Thoracic aorta (tissue), 2 donors: Measurements from ENCODE around the gene LZTS2. TPM values are rescaled to one million over a fixed set of nuclear protein-coding genes. Genes with fewer than 3 reads are reported as not detected.

Source experiments
- ATAC-seq: fragments of 150-250 bp; one replicate; pipeline ENCODE4 v1.8.0; 2017; ENCODE audit warnings: low read depth; ENCODE audit not compliant: insufficient number of reproducible peaks, low FRiP score
- DNase-seq: peaks from one replicate; pipeline ENCODE4 v3.0.0-alpha.2; 2020; ENCODE audit warnings: low spot score
- H3K27ac ChIP-seq, 2 donors: fragments of 200-600 bp; sonication (generic); 1 replicate in 1 of 2; 2 replicates in 1 of 2; pipeline ENCODE4 v1.5.1; 2016; ENCODE audit warnings: mild to moderate bottlenecking in 2 of 2, moderate library complexity in 2 of 2
- H3K27me3 ChIP-seq: fragments of 200-600 bp; sonication (generic); replicated peaks from 2 replicates; pipeline ENCODE4 v1.6.0; 2016; ENCODE audit warnings: mild to moderate bottlenecking; ENCODE audit not compliant: insufficient read depth
- H3K36me3 ChIP-seq: fragments of 200-600 bp; sonication (generic); one replicate; pipeline ENCODE4 v1.5.1; 2016
- H3K4me1 ChIP-seq, 2 donors: fragments of 200-600 bp; sonication (generic); 1 replicate in 1 of 2; 2 replicates in 1 of 2; pipeline versions ENCODE4 v1.5.1 to v1.6.0; 2016; ENCODE audit warnings: low read depth in 2 of 2, mild to moderate bottlenecking in 1 of 2; ENCODE audit not compliant: control insufficient read depth in 1 of 2
- H3K4me3 ChIP-seq: fragments of 200-600 bp; sonication (generic); 2 replicates; pipeline ENCODE4 v1.5.1; 2016; ENCODE audit warnings: mild to moderate bottlenecking
- H3K9me3 ChIP-seq: fragments of 200-600 bp; sonication (generic); 2 replicates; pipeline ENCODE4 v1.5.1; 2016
- CTCF ChIP-seq: fragments of 200-600 bp; sonication (generic); IDR thresholded peaks from one replicate; pipeline ENCODE4 v1.5.1; 2019; ENCODE audit warnings: antibody characterized with exemption
- total RNA-seq, 2 donors: library from RNA; depleted of rRNA; stranded (reverse); fragments of >200 nt; gene quantifications; one replicate each; pipeline versions ENCODE4 v1.1.0 to v1.2.3, GENCODE V29; 2016

LZTS2 gene
- total RNA-seq, 2 donors from 2014 or later, result 127 to 165 TPM

DNA sequence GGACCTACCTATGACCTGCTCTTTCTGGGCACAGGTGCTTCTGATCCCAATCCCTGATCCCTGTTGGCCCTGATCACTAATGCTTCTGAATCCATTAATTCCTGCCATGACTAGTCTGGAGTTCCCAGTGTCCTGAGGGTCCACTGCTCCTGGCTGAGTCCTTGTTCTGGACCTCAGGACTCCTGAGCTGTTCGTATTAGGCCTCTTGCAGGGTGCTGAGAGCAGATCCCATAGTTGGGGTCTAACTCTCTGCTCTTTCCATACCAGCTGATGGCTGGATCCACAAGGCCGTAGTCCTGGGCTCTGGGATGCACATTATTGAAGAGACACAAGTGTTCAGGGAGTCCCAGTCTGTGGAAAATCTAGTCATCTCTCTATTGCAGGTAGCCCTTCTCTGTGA, 19.3 kb upstream of the LZTS2 start:
- DNase-seq (no peak), ATAC-seq (no peak)
- Histone ChIP-seq H3K4me3 (no peak overlapping the region), H3K9me3 (no peaks in the 10 kb centered on the region), H3K27ac (no peak overlapping the region), H3K36me3 (peaks cover 6% of the 10 kb centered on the region), H3K4me1 (no peaks in the 10 kb centered on the region), H3K27me3 (no peaks in the 10 kb centered on the region)
- no peak for TF ChIP-seq CTCF

GRCh38 chr10:100980711-100981110, 18.9 kb upstream of the LZTS2 start:
- no peak for DNase-seq
- Histone ChIP-seq H3K36me3 (peaks cover 6% of the 10 kb centered on the region), H3K27ac (no peak overlapping the region), H3K9me3 (no peaks in the 10 kb centered on the region), H3K27me3 (no peaks in the 10 kb centered on the region), H3K4me1 (peaks cover 0 to 1% of the 10 kb centered on the region in 2 donors), H3K4me3 (no peak overlapping the region)
- no peak for TF ChIP-seq CTCF
- ATAC-seq, result no peak

DNA sequence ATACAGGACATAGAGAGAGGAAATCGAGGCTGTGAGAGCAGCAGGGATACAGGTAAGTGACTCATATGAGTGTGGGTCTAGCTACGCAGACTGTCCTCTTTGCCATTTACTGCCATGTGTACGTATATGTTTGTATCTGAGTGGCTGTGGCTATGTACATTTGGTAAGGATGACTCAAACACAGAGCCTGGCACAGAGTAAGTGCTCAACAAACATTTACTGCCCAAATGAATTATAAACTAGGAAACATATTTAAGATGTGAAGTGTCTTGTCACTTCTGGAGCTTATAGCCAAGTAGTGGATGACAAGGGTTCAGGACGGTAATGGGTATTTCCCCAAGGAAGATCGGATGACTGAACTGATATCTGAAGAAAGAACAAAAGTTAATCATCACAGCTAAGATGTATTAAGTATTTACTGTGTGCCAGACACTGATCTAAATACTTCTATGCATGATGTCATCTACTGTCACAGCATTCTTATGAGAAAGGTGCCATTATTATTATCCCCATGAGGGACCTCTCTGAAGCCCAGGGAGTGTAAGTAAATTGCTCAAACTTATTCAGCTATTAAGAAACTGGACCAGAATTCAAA, 18.3 kb upstream of the LZTS2 start:
- DNase-seq, result no peak
- no peak for ATAC-seq
- no peak for TF ChIP-seq CTCF
- Histone ChIP-seq H3K27ac (no peak overlapping the region), H3K9me3 (no peaks in the 10 kb centered on the region), H3K27me3 (no peaks in the 10 kb centered on the region), H3K36me3 (peaks cover 6% of the 10 kb centered on the region), H3K4me1 (peaks cover 2 to 7% of the 10 kb centered on the region in 2 donors), H3K4me3 (no peak overlapping the region)

DNA sequence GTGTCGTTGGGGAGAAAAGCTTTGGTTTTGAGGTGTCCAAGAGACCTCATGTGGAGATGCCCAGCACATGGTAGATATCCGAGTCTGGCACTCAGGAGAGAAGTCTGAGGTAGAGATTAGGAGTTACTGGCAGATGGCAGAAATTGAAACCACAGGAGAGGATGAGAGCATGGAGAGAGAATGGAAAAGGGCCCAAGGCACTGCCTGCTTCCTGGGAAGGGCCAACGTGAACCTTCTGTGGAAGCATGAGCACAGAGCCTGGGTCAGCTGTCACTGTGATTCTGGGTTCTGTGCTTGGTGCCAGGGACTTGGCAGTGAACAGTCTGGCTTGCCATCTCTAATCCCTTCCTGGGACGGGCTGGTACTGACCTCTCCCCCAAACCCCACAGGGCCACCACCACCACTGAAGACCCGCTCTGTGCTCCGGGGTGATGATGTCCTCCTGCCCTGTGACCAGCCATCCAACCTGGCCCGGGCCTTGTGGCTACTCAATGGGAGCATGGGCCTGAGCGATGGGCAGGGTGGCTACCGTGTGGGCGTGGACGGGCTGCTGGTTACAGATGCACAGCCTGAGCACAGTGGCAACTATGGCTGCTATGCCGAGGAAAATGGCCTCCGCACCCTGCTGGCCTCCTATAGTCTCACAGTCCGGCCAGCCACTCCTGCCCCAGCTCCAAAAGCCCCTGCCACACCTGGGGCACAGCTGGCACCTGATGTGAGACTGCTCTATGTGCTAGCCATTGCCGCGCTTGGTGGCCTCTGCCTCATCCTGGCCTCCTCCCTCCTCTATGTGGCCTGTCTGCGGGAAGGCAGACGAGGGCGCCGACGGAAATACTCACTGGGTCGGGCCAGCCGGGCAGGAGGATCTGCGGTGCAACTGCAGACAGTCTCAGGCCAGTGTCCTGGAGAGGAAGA, 16.4 kb upstream of the LZTS2 start:
- TF ChIP-seq CTCF, result no peak
- Histone ChIP-seq H3K9me3 (no peaks in the 10 kb centered on the region), H3K27me3 (no peaks in the 10 kb centered on the region), H3K36me3 (peaks cover 6% of the 10 kb centered on the region), H3K4me3 (no peak overlapping the region), H3K4me1 (peaks cover 13 to 20% of the 10 kb centered on the region in 2 donors), H3K27ac (no peak overlapping the region)
- no peak for ATAC-seq
- DNase-seq, result no peak

DNA sequence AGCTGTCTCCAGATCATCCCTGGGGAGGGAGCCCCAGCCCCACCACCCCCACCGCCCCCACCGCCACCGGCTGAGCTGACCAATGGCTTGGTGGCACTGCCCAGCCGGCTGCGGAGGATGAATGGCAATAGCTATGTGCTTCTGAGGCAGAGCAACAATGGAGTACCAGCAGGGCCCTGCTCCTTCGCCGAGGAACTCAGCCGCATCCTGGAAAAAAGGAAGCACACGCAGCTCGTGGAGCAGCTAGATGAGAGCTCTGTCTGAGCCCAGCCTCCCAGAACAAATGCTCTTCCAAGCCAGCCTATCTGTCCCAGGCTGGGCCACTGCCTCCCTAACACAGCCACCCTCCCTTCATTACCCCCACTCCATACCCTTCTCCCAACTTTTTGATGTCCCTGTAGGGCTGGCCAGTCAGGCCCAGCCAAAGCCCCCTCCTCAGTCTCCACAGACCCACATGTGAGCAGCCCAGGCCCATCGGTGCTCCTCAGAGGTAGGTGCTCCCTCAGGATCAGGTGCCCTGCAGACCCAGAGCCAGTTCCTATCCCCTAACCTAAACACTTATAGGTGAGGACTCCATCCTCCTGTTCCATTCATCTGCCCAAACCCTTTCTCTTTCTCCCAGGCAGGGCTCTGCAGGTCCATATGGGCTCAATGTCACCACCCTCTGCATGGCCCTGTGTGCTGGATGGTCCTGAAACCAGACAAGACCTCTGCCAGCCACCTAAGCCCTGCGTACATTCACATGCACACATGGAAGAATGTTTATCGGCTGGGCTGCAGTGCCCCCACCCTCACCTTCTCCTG, 15.5 kb upstream of the LZTS2 start:
- Histone ChIP-seq H3K27me3 (no peaks in the 10 kb centered on the region), H3K4me1 (peaks cover 17 to 24% of the 10 kb centered on the region in 2 donors), H3K27ac (no peak overlapping the region), H3K4me3 (no peak overlapping the region), H3K9me3 (no peaks in the 10 kb centered on the region), H3K36me3 (peaks cover 6% of the 10 kb centered on the region)
- ATAC-seq, result no peak
- no peak for DNase-seq
- TF ChIP-seq CTCF, result no peak
